BJ (cell line): Measurements from ENCODE around the gene INTS3. TPM values are rescaled to one million over a fixed set of nuclear protein-coding genes. Genes with fewer than 3 reads are reported as not detected.

Experiments used
- CTCF ChIA-PET: fragments of 350-600 bp; formaldehyde crosslinking; extraction: SDS; loops from one replicate; lab custom pipeline; 2021; ENCODE audit warnings: antibody characterized with exemption, inconsistent platforms; lab: Yijun Ruan, JAX
- POLR2A ChIA-PET: fragments of 300-600 bp; sonication (Branson Sonifier 250); formaldehyde crosslinking; extraction: SDS; loops from one replicate; lab custom pipeline; 2021; ENCODE audit warnings: antibody characterized with exemption; lab: Charles Lee
- DNase-seq: peaks from one replicate; pipeline ENCODE4 v3.0.0-alpha.2; 2011; ENCODE audit warnings: low read depth
- H3K27me3 ChIP-seq: 2 replicates; pipeline ENCODE4 v1.6.0; 2011; ENCODE audit warnings: low read length; ENCODE audit not compliant: control insufficient read depth, insufficient read depth
- H3K36me3 ChIP-seq: 2 replicates; pipeline ENCODE4 v1.5.1; 2011; ENCODE audit warnings: low read length; ENCODE audit not compliant: control insufficient read depth, insufficient read depth
- H3K4me3 ChIP-seq: 2 replicates; pipeline ENCODE4 v1.5.1; 2011; ENCODE audit warnings: low read depth, mild to moderate bottlenecking, control low read depth, low read length
- CTCF ChIP-seq: IDR thresholded peaks from 2 replicates; pipeline ENCODE4 v1.5.1; 2011; ENCODE audit warnings: low read depth, mild to moderate bottlenecking, control low read depth, inconsistent platforms, low read length, moderate library complexity; ENCODE audit not compliant: insufficient read depth
- polyA plus RNA-seq: library from polyadenylated mRNA; depleted of rRNA; stranded (reverse); fragments of >200 nt; gene quantifications from 2 replicates; pipeline ENCODE4 v1.2.3, GENCODE V29; 2011

The INTS3 gene
- polyA plus RNA-seq, 1 experiment, result 52.8 TPM

- Histone ChIP-seq H3K27me3 (no peaks in the 10 kb centered on the region), H3K36me3 (no peaks in the 10 kb centered on the region), H3K4me3 (no peak overlapping the region)
- ChIA-PET CTCF (interaction anchor here (0.7 to 3.4 kb wide), 6 partner anchors 8 to 251 kb away, joined by 3 to 14 read pairs (median 4); partner anchors contain the start of gene RAB13), POLR2A (no interaction called here)
- TF ChIP-seq CTCF, result no peak
- DNase-seq, result no peak
Measured at GRCh38 chr1:153735090-153735420, 7.2 kb downstream of the INTS3 start.

- Histone ChIP-seq H3K36me3 (peaks cover 18% of the 10 kb centered on the region), H3K4me3 (no peak overlapping the region), H3K27me3 (no peaks in the 10 kb centered on the region)
- POLR2A ChIA-PET, result no interaction called here
- no peak for DNase-seq
- CTCF ChIA-PET, result interaction anchor here (0.6 to 2.6 kb wide), 3 partner anchors 8 to 64 kb away, joined by 3 to 7 read pairs (median 3); partner anchors contain the start of gene NPR1
- no peak for TF ChIP-seq CTCF
Measured at GRCh38 chr1:153741986-153742385, 14.1 kb downstream of the INTS3 start.

GRCh38 chr1:153742411-153743142 is 14.7 kb downstream of the INTS3 start:
- TF ChIP-seq CTCF, result no peak
- no peaks in the 10 kb centered on the region for H3K27me3 ChIP-seq
- no peak overlapping the region for H3K4me3 ChIP-seq
- DNase-seq, result no peak
- CTCF ChIA-PET, result interaction anchor here (0.7 to 1.6 kb wide), 4 partner anchors 8 to 65 kb away, joined by 3 to 5 read pairs (median 4); no protein-coding TSS in a partner anchor
- POLR2A ChIA-PET, result no interaction called here
- H3K36me3 ChIP-seq, result peaks cover 18% of the 10 kb centered on the region

- no peak for TF ChIP-seq CTCF
- H3K36me3 ChIP-seq, result peaks cover 22% of the 10 kb centered on the region
- CTCF ChIA-PET, result interaction anchor here (1.2 to 1.9 kb wide), 2 partner anchors 9 to 64 kb away, joined by 3 to 5 read pairs; no protein-coding TSS in a partner anchor
Measured at GRCh38 chr1:153745417-153745816, 17.6 kb downstream of the INTS3 start.

GRCh38 chr1:153746174-153746573 is 18.3 kb downstream of the INTS3 start:
- POLR2A ChIA-PET, result interaction anchor here (0.6 kb wide), 1 partner anchor 243 kb away, joined by 5 read pairs; no protein-coding TSS in a partner anchor
- CTCF ChIA-PET, result interaction anchor here (0.7 to 2.3 kb wide), 4 partner anchors 14 to 235 kb away, joined by 3 to 7 read pairs (median 5); no protein-coding TSS in a partner anchor
- no peak for TF ChIP-seq CTCF
- Histone ChIP-seq H3K4me3 (no peak overlapping the region), H3K36me3 (peaks cover 22% of the 10 kb centered on the region), H3K27me3 (no peaks in the 10 kb centered on the region)
- DNase-seq, result no peak

More at GRCh38 chr1:153745417-153745816, 17.6 kb downstream of the INTS3 start:
- POLR2A ChIA-PET, result no interaction called here
- no peak for DNase-seq
- H3K4me3 ChIP-seq, result no peak overlapping the region
- H3K27me3 ChIP-seq, result no peaks in the 10 kb centered on the region
